ENCODE measurements around the gene MATR3. TPM values are rescaled to one million over a fixed set of nuclear protein-coding genes. Genes with fewer than 3 reads are reported as not detected.
A peak's percentile ranks its signal among the peaks of the same experiment; 100 is the strongest.

The MATR3 gene
- total RNA-seq, 2 experiments from 2014 or later, result 163 to 179 TPM

DNA sequence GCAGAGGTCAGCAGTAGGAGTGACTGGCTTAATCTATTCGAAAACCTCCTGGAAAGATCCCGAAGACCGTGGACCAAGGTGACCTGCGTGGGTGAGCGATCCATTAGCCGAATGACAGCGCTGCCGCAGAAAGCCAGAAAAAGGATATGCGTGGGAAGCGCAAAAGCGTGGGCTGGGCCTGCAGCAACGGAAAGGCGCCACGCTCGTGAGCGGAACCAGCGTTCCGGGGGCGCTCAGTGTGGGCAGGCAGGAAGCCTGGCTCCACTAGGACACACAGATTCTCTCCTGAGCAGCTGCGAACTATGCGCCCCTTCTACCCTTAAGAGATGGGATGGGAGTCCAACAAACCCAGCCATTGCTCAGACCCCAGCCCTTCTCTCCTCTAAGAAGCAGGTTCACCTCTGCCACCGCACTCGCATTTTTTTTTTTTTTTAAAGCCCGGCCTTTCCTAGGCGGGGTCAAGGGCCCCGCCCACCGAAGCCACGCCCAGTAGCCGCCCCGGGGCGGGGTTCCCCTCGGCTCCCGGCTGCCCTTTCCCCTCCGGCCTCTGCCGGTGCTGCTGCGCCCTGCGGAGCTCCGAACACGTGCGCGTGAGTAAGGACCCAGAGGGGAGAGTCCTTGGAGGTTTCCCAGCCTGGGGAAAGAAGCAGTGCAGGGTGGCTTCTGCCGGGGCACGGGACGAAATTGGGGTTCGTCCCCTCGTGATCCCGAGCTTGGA, 19.8 kb upstream of the MATR3 start:
- peak overlapping the region; percentile 96 for H3K4me3 Mint-ChIP-seq
- ChIA-PET CTCF (interaction anchor here (0.9 to 2.0 kb wide), 6 partner anchors 13 to 484 kb away, joined by 3 to 7 read pairs (median 4); partner anchors contain the start of gene MATR3), POLR2A (interaction anchor here (0.6 to 10.8 kb wide), 11 partner anchors 12 to 698 kb away, joined by 3 to 112 read pairs (median 3); partner anchors contain the start of genes HSPA9, MATR3 and SIL1)
- H3K9me3 Mint-ChIP-seq, result no peaks in the 10 kb centered on the region
- peak overlapping the region; percentile 89 for H3K27ac Mint-ChIP-seq
- peaks cover 33% of the 10 kb centered on the region for H3K36me3 Mint-ChIP-seq
- H3K27me3 Mint-ChIP-seq, result peaks cover 2% of the 10 kb centered on the region
- peaks cover 60% of the 10 kb centered on the region for H3K4me1 Mint-ChIP-seq (ENCODE audit: low read depth)
- intact Hi-C loops (cut with micrococcal nuclease), result loop anchor here (1.0 to 2.0 kb wide), 5 partner anchors 20 to 698 kb away; partner anchors contain the start of genes HSPA9, MATR3 and PAIP2
- peak; percentile 93 for DNase-seq

DNA sequence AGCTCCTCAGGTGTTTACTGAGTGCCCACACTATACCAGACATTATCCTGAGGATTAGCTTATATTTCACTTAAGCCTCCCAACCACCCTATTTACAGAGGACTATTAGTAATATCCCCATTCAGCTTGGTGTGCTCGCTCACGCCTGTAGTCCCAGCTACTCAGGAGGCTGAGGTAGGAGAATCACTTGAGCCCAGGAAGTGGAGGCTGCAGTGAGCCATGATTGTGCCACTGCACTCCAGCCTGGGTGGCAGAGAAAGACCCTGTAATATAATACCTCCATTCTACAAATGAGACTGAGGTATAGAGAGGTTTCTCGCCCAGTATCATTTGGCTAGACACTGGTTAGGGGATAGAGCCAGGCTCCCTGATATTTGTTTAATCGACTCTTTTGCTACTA, 18.0 kb upstream of the MATR3 start:
- DNase-seq, result no peak
- H3K4me1 Mint-ChIP-seq (ENCODE audit: low read depth), result peaks cover 70% of the 10 kb centered on the region
- H3K4me3 Mint-ChIP-seq, result peak overlapping the region; percentile 96
- ChIA-PET CTCF (interaction anchor here (1.0 to 2.7 kb wide), 6 partner anchors 11 to 696 kb away, joined by 3 to 8 read pairs (median 6); partner anchors contain the start of genes MATR3 and PAIP2), POLR2A (interaction anchor here (0.5 to 10.8 kb wide), 12 partner anchors 10 to 710 kb away, joined by 3 to 112 read pairs (median 3); partner anchors contain the start of genes HSPA9, MATR3, PAIP2 and UBE2D2)
- intact Hi-C loops (cut with micrococcal nuclease), result no loop called here
- H3K27ac Mint-ChIP-seq, result peak overlapping the region; percentile 80
- H3K27me3 Mint-ChIP-seq, result peaks cover 2% of the 10 kb centered on the region
- peaks cover 44% of the 10 kb centered on the region for H3K36me3 Mint-ChIP-seq
- H3K9me3 Mint-ChIP-seq, result no peaks in the 10 kb centered on the region

DNA sequence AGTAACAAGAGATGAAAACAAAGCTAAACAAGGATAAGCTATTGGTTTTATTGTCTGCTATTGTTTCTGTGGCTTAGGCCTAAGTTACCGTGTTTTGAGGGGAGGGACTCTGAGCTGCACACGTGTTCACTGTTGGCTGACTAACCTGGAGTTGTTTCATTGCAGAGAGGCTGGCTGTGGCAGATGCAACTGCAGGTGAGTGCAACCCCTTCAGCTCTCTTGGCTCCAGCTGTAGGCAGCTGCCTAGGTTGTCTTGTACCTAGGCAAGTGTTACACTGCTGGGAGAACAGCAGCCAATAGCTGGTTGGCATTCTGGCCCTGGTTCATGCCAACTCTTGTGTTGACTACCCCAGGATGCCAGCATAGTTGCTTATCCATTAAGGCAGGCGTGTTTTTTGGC, 17.6 kb upstream of the MATR3 start:
- ChIA-PET CTCF (interaction anchor here (1.0 to 2.7 kb wide), 6 partner anchors 10 to 697 kb away, joined by 3 to 8 read pairs (median 6); partner anchors contain the start of genes MATR3 and PAIP2), POLR2A (interaction anchor here (0.5 to 10.8 kb wide), 11 partner anchors 9 to 710 kb away, joined by 3 to 112 read pairs (median 3); partner anchors contain the start of genes HSPA9, MATR3, PAIP2 and UBE2D2)
- Mint-ChIP-seq H3K9me3 (no peaks in the 10 kb centered on the region), H3K27ac (peak overlapping the region; percentile 80), H3K36me3 (peaks cover 48% of the 10 kb centered on the region), H3K4me3 (peak overlapping the region; percentile 96), H3K27me3 (peaks cover 2% of the 10 kb centered on the region), H3K4me1 (ENCODE audit: low read depth) (peaks cover 73% of the 10 kb centered on the region)
- peak; percentile 47 for DNase-seq
- intact Hi-C loops (cut with micrococcal nuclease), result no loop called here

DNA sequence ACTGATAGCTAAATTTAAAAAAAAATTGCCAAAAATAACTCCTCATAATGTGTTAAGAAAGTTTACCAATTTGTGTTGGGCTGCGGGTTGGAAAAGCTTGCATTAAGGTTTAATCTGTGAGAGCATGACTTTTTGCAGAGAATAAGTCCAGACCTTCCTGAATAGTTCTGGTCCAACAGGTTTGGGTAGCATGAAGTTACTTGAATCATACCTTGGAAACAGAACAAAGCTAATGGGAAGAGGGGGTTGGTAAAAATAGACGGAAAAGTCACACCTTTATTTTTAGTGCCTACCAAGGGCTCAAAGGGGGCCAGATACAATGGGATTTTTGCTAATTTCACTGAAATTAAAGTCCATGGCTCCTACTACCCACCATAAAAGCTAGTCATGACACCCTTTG, 17.1 kb upstream of the MATR3 start:
- H3K27ac Mint-ChIP-seq, result no peak overlapping the region
- peaks cover 2% of the 10 kb centered on the region for H3K27me3 Mint-ChIP-seq
- H3K9me3 Mint-ChIP-seq, result no peaks in the 10 kb centered on the region
- H3K4me1 Mint-ChIP-seq (ENCODE audit: low read depth), result peaks cover 70% of the 10 kb centered on the region
- H3K4me3 Mint-ChIP-seq, result peak overlapping the region; percentile 96
- POLR2A ChIA-PET, result interaction anchor here (0.8 to 10.8 kb wide), 8 partner anchors 9 to 701 kb away, joined by 3 to 112 read pairs (median 4); partner anchors contain the start of genes HSPA9, MATR3, PAIP2 and UBE2D2
- peaks cover 51% of the 10 kb centered on the region for H3K36me3 Mint-ChIP-seq
- CTCF ChIA-PET, result interaction anchor here (1.0 to 2.7 kb wide), 5 partner anchors 10 to 116 kb away, joined by 4 to 8 read pairs (median 6); partner anchors contain the start of genes MATR3 and PAIP2
- intact Hi-C loops (cut with micrococcal nuclease), result no loop called here
- DNase-seq, result no peak

DNA sequence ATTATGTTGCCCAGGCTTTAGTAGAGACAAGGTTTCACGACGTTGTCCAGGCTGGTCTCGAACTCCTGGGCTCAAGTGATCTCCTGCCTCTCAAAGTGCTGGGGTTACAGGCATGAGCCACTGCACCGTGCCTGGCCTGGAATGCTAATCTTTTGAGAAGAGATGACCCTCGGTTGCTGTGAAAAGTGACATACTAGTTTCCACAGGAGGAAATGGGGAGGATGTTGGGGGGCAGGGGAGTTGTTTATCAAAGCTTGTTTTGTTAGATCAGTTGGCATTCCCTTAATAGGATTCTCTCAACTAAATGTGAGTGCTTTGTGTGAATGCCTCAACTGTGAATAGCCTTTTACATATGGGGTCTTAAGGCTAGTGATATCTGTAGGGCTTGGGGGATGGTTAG, 16.4 kb upstream of the MATR3 start:
- intact Hi-C loops (cut with micrococcal nuclease), result no loop called here
- Mint-ChIP-seq H3K27me3 (no peaks in the 10 kb centered on the region), H3K4me3 (peak overlapping the region; percentile 53), H3K36me3 (peaks cover 56% of the 10 kb centered on the region), H3K9me3 (no peaks in the 10 kb centered on the region), H3K4me1 (ENCODE audit: low read depth) (peaks cover 73% of the 10 kb centered on the region), H3K27ac (peak overlapping the region; percentile 52)
- DNase-seq, result no peak
- ChIA-PET POLR2A (interaction anchor here (1.0 to 10.8 kb wide), 3 partner anchors 9 to 16 kb away, joined by 3 to 112 read pairs (median 3); partner anchors contain the start of gene MATR3), CTCF (interaction anchor here (2.7 kb wide), 1 partner anchor 9 kb away, joined by 7 read pairs; no protein-coding TSS in a partner anchor)

DNA sequence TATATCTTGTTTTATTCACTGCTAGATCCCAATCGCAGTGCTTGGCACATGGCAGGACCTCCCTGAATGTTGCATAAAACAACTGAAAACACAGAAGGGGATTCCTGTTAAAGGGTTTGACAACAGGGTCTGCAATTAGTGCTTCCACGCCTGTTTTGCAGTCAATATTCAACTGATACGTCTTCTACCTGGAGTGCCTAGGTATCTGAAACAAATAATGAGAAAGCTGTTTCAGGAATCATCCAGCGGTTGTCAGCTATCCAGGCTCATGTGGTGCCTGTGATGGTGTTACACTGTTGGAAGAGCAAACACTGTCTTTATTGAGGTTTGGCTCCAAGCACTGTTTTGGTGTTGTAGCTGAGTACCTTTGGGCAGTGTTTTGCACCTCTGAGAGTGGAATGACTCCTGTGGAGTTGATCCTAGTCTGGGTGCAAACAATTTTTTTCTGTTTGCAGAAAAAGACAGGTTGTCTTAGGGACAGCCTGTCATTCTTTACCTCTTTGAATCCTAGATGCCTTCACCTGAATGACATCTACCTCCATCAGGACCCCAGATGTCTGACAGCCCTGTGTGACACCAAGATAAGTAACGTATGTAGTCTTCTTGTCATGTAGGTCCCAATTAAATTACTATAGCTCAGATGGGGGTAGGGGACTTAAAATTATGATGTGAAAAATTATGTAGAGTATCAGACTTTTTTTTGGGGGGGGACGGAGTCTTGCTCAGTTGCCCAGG, 14.8 kb upstream of the MATR3 start:
- Mint-ChIP-seq H3K4me3 (no peak overlapping the region), H3K36me3 (peaks cover 70% of the 10 kb centered on the region), H3K27me3 (no peaks in the 10 kb centered on the region), H3K4me1 (ENCODE audit: low read depth) (peaks cover 66% of the 10 kb centered on the region), H3K27ac (no peak overlapping the region), H3K9me3 (no peaks in the 10 kb centered on the region)
- ChIA-PET CTCF (no interaction called here), POLR2A (interaction anchor here (10.8 kb wide), 1 partner anchor 15 kb away, joined by 112 read pairs; the partner anchor contains the start of gene MATR3)
- intact Hi-C loops (cut with micrococcal nuclease), result no loop called here
- DNase-seq, result no peak

DNA sequence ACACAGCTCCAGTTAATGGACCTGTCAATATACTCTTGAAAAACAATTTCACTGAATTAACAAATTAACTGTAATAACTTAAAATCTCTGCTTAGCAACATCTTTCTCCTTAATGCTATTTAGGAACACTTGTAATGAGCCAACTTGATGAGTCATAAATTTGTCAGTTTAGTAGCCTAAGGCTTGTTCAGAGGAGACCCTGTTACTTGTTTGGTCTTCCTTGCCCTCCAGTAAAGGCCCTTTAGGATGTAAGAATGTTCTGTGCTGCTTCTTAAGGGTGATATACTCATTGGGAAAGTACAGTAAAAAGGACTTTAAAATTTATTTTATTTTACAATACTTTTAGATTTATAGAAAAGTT, 11.4 kb upstream of the MATR3 start:
- Mint-ChIP-seq H3K4me3 (no peak overlapping the region), H3K36me3 (peaks cover 63% of the 10 kb centered on the region), H3K27ac (no peak overlapping the region), H3K9me3 (no peaks in the 10 kb centered on the region), H3K4me1 (ENCODE audit: low read depth) (peaks cover 44% of the 10 kb centered on the region), H3K27me3 (no peaks in the 10 kb centered on the region)
- ChIA-PET POLR2A (interaction anchor here (10.8 kb wide), 1 partner anchor 11 kb away, joined by 112 read pairs; the partner anchor contains the start of gene MATR3), CTCF (no interaction called here)
- intact Hi-C loops (cut with micrococcal nuclease), result no loop called here
- DNase-seq, result no peak

DNA sequence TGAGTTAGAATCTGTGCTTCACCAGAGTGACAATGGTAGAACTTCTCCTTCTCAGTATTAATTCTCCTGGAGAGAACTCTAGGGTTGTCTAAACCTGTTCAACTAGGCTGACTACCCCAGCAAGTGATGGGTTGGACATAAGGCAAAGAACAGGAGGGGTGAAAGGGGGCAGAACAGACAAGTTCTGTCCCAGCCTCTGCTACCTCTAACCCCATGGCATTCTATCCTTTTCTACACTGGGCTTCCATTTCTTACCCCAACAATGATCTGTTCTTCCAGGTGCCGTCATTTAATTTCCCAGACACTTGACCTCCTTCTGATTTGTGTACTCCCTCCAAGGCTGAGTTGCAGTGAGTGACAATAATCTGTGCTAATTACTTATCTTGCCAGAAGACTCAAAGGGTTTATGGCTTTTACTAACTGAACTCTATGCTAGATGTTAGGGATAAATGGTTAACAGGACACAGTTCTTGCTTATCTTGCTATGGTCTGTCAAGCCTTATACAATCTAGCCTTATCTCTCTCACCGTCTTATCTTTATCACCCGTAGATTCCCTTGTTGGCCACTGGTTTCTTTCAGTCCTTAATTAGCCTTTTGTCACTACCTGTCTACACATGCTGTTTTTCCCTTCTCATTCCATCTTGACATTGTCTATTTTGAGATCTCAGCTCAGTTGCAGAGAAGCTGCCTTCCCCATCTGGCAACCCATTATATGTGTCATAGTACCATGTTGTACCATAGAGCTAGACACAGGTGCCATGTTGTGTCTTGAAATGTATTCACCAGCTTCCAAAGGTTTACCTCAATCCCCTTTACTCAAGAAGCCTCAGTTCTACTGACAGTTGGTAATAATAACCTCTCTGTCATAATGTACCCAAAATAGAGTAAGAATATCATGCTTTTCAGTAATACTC, 10.0 kb upstream of the MATR3 start:
- CTCF ChIA-PET, result interaction anchor here (0.6 kb wide), 1 partner anchor 185 kb away, joined by 3 read pairs; no protein-coding TSS in a partner anchor
- Mint-ChIP-seq H3K4me3 (no peak overlapping the region), H3K27me3 (no peaks in the 10 kb centered on the region), H3K4me1 (ENCODE audit: low read depth) (peaks cover 33% of the 10 kb centered on the region), H3K36me3 (peaks cover 60% of the 10 kb centered on the region), H3K9me3 (no peaks in the 10 kb centered on the region), H3K27ac (no peak overlapping the region)
- intact Hi-C loops (cut with micrococcal nuclease), result no loop called here
- POLR2A ChIA-PET, result interaction anchor here (0.6 to 10.8 kb wide), 2 partner anchors 10 to 78 kb away, joined by 5 to 112 read pairs; partner anchors contain the start of gene MATR3
- DNase-seq, result no peak

DNA sequence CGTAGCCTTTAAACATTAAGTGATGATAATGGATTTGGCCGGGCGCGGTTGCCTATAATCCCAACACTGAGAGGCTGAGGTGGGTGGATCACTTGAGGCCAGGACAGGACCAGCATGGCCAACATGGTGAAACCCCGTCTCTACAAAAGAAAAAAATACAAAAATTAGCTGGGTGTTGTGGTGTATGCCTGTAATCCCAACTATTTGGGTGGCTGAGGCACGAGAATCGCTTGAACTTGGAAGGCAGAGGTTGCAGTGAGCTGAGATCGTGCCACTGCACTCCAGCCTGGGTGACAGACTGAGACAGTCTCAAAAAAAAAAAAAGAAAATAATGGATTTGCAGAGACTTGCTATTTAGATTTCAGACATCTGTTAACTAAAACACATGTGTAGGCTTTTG, 9.2 kb upstream of the MATR3 start:
- intact Hi-C loops (cut with micrococcal nuclease), result no loop called here
- POLR2A ChIA-PET, result interaction anchor here (2.0 kb wide), 1 partner anchor 8 kb away, joined by 9 read pairs; no protein-coding TSS in a partner anchor

DNA sequence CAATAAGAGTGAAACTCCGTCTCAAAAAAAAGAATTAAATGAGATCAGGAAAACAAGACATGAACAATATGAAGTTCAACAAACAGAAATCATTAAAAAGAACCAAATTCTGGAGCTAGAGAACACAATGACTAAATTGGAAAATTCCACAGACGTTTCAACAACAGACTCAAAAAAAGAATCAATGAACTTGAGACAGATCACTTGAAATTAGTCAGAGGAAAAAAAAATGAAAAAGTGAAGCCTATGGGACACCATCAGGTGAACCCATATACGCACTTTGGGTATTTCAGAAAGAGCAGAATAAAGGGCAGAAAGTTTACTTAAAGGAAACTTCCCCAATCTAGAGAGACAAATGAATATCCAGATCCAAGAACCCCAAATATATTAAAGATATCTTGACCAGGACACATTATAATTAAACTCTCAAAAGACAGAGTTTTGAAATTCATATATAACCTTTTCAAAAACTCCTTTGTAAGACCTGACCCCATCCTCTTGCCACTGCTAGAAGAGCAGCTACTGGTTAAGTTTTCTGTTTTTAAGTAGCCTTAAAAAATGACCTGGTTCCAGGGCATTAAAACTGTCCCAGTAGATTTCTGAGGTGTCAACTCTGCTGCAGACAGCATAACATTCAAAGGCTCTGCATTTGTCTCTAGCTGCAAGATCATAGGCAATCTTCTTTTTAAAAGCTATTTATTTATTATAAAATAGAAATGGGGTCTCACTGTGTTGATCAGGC, 7.7 kb upstream of the MATR3 start:
- Mint-ChIP-seq H3K27ac (no peak overlapping the region), H3K9me3 (no peaks in the 10 kb centered on the region), H3K4me1 (ENCODE audit: low read depth) (peaks cover 15% of the 10 kb centered on the region), H3K4me3 (no peak overlapping the region), H3K36me3 (peaks cover 44% of the 10 kb centered on the region), H3K27me3 (no peaks in the 10 kb centered on the region)
- intact Hi-C loops (cut with micrococcal nuclease), result no loop called here
- no peak for DNase-seq
- CTCF ChIA-PET, result interaction anchor here (0.7 to 2.7 kb wide), 3 partner anchors 9 to 852 kb away, joined by 3 to 7 read pairs (median 6); no protein-coding TSS in a partner anchor
- POLR2A ChIA-PET, result interaction anchor here (0.7 to 2.0 kb wide), 4 partner anchors 8 to 14 kb away, joined by 3 to 9 read pairs (median 4); no protein-coding TSS in a partner anchor

More for the DNA sequence above, 9.2 kb upstream of the MATR3 start:
- DNase-seq, result no peak
- Mint-ChIP-seq H3K9me3 (no peaks in the 10 kb centered on the region), H3K4me1 (ENCODE audit: low read depth) (peaks cover 27% of the 10 kb centered on the region), H3K27ac (no peak overlapping the region), H3K4me3 (no peak overlapping the region), H3K36me3 (peaks cover 53% of the 10 kb centered on the region), H3K27me3 (no peaks in the 10 kb centered on the region)
- CTCF ChIA-PET, result no interaction called here

All from activated CD4-positive, alpha-beta memory T cell treated with anti-CD3 and anti-CD28 coated beads for 36 hours (primary cell).